ENCODE measurements around the gene TREML2.

- TF ChIP-seq CTCF (IDR thresholded peaks at IDR 0.05): no peak
- TF ChIP-seq POLR2A (IDR thresholded peaks at IDR 0.05): no peak
These were observed 551 bp downstream of the TREML2 start for GRCh38 chr6:41200296-41200900.

Measured in heart left ventricle (tissue), 13 donors.